Activated CD4-positive, alpha-beta T cell treated with anti-CD3 and anti-CD28 coated beads for 1 hour (primary cell): ENCODE measurements around the gene CFAP54.
"Not testable (repeated sequence)": the region's sequence is repeated elsewhere in the genome, so short reads cannot be mapped to it uniquely, and the experiment has no call there.

Experiments
- DNase-seq: peaks from one replicate; pipeline ENCODE4 v3.0.0-alpha.2; 2020

Gene CFAP54

DNA sequence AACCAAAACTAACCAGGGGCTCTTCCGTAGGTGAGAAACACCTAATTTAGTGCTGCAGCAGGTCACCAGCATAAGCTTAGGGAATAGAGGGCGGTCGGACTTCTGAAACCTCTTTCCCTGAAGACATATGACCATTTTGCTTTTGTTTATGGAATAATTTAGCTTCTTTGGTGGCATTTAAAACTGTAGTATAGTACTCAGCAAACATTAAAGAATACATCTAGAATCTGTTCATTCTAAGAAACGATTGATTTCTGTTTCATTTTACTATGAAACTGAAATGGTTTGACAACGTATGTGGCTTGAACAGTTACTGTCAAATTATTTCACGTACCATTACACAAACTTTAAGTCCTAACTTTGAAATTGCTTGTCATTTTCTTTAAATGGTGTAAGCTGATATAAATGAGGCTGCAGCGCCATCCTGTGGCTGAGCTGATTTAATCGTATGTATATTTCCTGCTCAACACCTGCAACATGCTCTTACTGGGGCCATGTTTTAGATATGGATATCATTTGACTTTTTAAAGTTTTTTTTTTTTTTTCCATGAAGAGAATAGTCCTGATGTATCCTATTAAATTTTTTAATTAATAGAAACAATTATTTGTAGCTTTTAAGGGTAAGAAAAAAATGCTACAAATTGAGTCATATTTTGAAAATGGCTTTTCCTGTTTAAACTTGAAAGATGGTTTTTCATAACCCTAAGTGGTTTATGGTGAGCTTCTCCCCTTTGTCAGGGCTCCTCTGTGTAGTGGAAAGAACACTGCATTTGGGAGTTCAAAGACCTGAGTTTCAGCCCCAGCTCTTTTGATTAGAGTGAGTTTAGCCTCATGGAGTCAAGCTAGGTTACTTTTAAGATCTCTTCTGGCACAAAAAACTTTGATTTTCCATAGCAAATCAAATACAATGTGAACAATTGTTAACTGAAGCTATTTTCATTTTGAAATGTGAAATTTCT lies 27.4 kb downstream of the CFAP54 start:
- peak; percentile 75 for DNase-seq

DNA sequence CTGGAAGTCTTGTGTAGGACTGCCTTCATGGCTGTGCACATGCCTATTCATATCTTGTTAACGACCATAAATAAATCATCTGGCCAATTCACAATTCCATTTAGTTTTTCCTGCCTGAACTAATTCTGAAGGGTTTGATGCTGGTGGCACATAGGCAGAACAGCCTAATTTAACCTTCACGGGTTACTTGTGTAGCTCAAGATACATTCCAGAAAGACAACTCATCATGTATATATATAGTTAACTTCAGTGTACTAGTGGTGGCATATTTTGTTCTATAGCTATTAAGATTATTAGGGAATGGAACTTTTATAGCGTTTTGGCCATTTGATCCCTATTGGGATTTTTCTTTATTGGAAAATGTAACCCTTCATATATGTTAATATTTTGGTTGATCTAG lies 31.4 kb downstream of the CFAP54 start:
- no peak for DNase-seq

DNA sequence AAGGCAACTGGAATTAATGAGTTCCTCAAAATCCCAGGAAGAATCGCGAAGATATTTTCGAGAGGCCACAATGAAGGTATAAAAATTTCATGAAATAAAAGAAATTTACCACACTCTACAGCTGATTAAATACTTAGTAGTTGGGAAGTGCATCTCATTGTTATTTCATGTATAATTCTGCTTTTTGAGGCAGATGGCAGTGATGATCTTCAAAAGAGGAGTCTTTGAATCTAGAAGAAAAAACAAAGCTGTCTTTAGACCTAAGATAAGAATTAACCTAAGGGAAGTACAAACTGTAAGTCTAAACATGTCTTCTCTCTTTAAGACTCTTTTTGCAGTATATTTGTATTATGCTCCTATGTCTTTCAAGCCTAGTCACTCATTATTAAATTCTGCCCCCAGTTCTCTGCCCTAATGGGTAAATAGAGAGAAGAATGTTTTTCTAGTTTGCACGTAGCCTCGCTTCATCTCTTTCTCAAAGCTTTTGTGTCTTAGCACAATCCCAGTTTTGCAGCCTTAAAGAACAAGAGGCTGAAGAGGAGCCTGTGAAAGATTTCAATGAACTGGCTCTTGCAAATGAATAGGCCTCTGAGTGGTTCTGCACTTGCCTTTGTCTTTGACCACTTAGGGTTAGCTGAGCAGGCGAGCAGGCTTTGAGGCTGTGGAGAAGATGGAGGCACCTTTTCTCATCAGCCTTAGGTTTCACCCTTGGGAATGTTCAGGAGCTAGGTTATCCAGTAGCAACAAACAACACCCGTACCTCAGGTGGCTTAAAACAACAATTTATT lies 32.7 kb downstream of the CFAP54 start:
- no peak for DNase-seq

DNA sequence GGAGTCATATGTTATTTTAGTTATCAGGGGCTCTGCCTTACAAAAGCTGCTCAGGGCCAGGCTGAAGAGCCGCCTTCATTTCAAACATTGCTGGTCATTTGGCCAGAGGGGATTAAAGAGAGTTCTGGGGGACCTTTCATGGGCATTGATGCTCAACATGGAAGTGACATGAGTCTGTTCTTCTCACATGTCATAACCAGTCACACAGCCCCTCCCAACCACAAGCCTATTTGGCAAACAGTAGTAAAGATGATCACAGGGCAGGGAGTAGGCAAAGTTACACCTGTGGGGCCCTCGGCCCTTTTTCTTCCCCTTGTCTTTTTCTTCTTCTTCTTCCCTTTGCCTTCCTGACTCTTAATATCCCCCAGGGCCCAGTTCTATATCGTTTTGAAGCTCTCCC lies 33.3 kb downstream of the CFAP54 start:
- no peak for DNase-seq

DNA sequence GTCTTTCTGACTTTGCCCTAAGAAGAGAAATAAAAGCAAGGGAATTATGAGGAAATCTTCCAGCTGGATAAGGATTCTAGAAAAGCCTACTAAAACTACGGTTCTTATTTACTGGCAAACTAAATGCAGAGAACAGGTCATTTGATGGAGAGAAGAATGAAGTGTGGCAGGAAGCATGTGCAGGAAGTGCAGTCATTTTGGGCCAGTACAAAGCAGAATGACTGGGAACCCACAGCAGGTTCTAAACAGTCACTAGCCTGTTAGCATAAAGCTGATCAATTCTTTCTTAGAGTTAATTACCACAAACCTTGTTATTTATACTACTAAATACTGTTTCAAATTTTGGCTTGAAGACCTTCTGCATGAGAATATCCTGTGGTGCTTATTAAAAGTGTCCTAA lies 36.7 kb downstream of the CFAP54 start:
- no peak for DNase-seq

DNA sequence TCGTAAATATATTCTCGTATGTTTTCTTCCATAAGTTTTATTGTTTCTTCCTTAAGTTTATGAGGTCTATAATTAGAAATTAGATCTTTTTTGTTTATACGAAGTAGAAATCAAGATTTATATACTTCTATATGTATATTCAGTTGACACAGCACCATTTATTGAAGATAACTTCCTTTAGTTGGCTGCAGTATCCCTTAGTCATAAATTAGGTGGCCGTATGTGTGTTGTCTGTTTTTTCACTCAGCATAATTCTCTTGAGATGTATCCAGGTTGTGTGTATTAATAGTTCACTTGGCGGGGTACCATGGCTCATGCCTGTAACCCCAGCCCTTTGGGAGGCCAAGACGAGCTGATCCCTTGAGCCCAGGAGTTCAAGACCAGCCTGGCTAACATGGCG lies 40.5 kb downstream of the CFAP54 start:
- DNase-seq = no peak

DNA sequence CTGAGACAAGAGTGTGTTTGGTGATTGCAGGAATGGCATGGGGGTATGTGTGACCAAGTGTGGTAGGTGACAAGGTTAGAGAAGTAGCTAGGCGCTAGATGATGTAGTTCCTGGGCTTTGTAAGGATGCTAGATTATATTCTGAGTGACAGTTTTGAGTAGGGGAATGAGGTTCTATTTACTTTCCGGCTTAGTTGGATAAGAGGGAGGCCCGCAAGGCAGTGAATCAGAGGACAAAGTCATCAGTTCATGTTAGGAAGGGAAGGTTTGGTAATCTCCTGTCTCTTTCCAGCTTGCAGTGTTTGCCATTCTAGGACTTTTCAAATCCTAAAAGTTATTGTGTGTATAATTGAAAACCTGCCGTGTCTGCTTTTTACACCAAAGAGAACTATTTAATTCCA lies 45.0 kb downstream of the CFAP54 start:
- DNase-seq = no peak

DNA sequence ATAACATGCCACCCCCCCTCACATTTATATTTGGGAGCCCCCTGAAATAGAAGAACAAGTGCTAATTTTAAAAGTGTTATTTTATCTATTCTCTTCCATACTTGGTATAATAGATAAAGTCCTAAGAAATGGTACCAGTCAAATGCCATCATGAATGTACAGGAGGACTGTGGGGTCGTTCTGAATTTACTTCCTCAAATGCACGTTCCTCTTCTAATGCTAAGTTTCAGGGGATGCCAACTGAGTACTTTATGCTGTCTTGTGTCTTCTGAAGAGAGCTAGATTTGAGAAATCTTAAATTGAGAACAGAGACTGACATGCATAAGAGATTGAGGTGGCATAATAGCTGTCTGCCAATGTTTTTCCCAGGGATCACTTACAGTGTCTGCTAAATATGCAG lies 59.0 kb downstream of the CFAP54 start:
- DNase-seq = no peak

DNA sequence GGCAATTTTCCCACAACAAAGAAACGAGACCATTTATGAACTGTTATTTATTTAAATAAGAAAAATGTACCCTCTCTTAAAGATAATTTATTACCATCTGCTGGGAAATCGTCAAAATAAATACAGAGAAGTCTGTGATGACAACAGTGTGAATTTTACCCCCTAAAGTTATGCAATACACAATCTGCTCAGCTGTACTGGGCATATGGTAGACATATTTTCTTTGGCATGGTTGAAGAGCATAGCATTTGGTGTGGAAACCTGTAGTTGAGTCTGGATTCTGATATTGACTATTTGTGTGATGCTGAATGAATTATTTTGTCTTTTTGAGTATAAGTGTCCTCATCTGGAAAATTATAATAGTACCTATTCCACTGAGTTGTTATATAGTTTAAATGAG lies 60.0 kb downstream of the CFAP54 start:
- no peak for DNase-seq

DNA sequence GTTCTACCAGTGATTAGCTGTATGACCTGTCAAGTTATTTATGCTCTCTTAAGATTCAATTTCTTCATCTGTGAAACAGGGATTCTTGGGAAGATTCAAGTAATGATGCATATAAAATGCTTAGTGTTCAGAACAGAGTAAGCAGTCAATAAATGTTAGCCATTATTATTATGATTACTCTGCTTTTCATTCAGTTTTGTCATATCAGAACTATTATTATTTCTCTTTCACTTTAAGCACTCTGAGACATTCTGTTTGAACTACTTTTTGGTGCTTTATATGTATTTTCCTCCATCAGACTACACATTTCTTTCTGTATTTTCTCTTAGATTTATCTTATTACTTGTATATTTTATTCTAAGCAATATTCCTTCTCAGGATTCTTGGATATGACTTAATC lies 81.2 kb downstream of the CFAP54 start:
- DNase-seq = no peak

DNA sequence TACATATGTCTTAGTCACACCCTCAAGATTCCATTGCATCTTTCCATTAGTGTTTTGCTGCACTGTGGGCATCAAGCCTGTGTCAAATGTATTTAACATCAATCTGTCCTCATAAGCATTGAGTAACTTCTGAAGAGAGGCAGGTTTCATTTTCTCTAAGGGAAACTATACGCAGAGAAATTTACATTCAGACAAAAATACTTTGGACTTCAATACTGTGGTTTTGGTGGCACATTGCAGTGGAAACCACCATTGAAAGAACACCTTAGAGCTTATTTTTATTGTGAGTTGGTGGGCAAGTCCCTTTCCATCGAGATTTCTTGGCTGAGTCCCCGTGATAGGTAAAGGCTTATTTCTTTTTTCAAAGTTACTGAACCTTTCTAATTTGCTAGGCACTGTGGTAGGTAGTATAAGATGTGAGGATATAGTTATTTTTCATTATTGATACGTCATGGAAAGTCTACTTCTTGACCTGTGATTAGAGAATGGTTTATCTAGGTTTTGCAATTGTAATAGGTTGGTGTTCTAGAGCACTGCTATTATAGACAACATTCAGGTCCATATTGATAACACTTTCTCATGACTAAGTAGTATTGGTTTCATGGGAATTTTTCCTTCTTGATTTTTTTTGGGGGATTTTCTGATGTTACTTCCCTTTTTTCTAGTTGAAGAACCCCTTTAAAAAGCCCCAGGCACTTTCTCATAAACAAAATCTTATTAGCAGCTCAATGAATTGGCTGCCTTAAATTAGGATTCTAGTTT lies 81.9 kb downstream of the CFAP54 start:
- no peak for DNase-seq

DNA sequence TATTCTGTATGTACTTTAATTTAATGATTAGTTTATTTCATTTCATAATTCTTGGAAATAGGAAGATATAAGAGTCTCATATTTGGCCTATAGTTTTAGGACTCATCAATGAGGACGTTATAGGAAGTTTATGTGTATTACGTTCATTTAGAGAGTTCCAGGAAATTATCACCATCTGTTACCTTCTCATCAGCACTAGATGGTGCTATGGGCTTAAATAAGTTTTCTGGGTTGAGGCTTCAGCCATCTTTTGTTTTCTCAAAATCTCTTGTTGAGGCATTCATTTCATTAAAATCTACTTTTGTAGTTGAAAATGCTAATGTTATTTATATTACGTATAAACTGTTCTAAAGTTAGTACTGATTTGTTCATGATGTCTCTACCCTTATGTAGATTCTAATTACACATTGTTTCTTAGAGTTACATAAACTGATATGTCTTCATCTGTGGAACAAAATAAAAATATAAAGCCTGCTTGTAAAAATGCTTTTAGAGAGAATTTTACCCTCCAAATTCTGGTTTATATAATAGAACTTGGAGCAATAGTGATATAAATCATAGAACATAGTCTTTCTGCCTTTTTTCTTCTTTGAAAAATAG lies 89.2 kb downstream of the CFAP54 start:
- DNase-seq = no peak

DNA sequence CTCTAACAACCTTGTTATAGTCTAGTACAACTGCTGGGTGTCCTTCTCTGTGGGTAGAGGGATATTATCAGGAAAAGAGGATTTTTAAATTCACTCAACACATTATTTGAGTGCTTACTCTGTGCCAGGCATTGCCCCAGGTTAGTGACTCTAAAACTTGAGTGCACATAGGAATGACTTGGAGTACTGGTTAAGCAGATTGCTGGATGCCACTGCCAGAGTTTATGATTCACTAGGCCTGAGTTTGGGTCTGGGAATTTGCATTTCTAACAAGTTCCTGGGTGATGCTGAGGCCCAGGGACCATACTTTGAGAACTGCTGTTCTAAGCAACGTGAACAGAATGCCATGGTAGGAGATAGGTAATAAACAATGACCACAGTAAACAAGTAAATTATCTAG lies 96.6 kb downstream of the CFAP54 start:
- DNase-seq = no peak

DNA sequence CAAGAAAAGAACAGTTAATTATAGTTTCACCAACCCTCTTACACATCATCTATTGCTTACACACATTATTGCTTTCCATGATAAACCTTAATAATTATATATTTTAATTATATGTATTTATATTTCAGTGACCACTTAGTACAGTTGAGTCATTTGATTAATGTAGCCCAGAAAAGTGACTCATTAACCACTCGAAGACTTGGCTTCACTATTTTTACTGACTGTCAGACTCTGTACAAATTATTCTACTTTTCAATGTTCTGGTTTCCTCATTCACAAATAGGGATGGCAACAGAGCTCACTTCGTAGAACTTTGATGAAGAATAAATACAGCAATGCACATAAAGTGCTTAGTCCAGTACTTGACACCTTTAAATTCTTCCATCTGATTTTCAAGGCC lies 98.3 kb downstream of the CFAP54 start:
- DNase-seq = no peak

DNA sequence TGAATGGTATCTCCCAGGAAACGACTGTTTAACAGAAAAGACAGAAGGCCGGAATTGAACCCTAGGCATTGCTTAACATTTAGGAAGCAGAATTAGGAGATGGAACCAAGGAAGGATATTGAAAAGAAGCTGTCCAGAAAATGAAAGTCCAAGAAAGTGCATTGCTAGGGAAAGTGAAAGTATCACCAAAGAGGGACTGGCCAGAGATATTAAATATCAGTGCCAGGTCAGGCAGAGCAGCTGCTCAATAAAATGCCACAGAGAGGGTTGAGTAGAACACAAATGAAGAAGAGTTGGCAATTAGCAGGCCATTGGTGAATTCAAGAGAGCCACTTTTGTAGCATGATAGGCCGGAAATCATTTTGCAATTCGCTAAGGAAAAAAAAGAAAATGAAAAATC lies 101.6 kb downstream of the CFAP54 start:
- DNase-seq = no peak

DNA sequence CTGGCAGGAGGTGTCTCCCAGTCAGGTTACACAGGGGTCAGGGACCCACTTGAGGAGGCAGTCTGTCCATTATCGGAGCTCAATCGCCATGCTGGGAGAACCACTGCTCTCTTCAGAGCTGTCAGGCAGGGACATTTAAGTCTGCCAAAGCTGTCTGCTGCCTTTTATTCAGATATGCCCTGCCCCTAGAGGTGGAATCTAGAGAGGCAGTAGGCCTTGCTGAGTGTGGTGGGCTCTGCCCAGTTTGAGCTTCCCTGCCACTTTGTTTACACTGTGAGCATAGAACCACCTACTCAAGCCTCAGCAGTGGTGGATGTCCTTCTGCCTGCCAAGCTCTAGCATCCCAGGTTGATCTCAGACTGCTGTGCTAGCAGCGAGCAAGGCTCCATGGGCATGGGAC lies 115.0 kb downstream of the CFAP54 start:
- not testable (repeated sequence) for DNase-seq

DNA sequence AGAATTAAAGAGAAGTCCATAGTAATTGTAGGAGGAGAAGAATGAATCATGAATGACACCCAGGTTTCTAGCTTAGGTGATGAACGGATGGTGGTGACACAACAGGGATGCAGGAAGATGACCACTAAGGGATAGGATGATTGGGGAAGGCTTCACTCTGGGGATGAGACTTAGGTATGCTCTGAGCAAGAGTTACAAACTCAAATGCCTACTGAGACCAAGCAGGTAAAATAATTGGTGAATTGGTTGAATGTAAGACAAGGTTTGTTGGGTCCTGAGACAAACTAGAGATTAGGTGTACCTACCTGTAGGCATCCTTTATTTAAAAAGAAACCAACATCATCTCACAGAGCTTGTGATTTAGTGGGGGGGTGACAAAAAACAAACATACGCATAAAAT lies 116.3 kb downstream of the CFAP54 start:
- DNase-seq = no peak

DNA sequence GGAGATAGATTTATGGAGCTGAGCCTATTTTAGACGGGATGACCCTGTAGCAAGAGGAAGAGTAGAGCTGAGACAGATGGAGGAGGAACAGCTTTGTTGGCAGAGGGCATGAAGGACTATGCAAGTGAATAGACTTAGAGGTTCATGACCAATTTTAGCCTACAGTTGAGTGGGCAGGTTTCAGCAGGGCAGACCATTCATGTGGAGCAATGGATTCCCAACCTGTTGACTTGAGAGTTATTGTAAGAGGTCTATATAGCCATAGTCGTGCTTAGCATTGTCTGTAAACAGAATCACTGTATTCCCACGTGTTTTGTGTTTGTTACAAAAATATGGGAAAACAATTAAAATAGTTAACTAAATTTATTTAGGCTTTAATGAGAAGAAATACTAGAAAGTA lies 116.8 kb downstream of the CFAP54 start:
- no peak for DNase-seq

DNA sequence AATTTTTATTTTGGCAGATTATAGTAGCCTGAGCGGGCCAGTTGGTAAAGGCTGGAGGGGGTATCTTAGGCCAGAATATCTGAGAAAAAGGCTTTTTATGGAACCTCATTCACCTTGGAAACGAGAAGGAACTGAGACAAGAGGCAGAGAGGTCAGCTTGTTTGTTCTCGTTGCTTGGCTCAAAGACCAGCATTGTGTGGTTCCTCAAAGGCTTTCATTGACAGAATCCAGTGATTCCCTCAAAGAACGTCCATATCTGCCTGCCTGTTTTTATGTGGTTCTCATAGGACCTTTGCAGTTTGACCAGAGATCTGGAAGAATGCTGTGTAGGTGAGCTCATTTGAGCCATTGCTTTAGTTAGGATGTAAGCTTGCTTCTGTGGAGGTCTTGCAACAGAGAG lies 117.3 kb downstream of the CFAP54 start:
- no peak for DNase-seq

DNA sequence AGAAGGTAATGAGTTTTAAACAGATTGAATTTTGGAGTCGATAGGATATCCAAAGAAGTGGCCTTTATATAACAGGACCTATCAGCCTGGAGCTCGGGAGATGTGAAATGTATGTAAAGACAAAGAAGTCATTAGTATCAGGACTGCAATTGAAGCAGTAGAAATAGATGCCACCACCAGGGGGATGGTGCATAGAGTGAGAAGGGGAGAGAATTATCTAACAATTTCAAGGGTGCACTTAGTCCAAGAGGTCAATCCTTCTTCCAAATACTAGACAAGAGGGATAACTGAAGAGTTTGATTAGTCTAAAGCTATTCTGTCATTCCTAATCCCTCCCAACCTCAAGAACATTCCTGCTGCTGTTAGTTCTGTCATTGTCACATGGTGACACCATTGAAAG lies 127.8 kb downstream of the CFAP54 start:
- DNase-seq = no peak

DNA sequence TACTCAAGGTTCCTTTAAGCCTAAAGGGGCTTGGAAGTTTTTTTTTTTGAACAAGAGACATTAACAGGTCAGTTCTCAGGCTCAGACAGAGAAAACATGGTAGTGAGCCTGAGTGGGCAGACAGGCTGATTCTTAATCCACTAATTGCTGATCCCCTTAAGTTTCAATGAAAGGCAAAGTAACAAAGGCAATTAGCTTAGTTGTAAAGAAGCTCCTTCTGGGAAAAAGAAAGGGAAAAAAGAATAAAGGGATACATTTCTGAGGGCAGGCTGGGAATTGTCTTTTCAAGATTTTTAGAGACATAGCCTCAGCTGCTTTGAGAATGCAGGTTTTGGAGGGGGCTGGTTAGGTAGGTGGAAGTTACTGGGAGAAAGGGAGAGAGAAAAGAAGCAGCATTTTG lies 133.8 kb downstream of the CFAP54 start:
- DNase-seq = no peak

DNA sequence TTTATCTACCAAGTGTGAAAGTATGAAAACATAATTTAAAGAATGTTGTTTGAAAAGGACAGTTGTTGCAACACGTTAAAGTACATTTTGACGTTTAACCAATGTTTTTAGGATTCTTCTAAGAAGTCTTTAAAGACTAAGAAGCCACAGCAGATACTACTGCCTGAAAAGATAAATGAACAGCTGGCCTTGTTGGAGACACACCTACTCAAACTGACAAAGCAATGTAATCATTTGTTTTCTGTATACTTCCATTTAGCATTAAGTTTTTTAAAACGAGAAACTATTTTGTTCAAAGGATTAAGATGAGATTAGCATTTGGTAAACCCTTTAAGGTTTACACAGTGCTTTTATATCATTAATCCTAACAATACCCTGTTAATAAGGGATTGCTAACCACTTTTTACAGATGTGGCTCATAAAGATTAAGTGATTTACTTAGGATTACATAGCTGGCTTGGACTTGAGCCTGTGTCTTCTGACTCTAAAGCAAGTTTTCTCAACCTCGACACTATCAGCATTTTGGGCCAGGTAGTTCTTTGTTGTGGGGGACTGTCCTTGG lies 134.4 kb downstream of the CFAP54 start:
- no peak for DNase-seq

DNA sequence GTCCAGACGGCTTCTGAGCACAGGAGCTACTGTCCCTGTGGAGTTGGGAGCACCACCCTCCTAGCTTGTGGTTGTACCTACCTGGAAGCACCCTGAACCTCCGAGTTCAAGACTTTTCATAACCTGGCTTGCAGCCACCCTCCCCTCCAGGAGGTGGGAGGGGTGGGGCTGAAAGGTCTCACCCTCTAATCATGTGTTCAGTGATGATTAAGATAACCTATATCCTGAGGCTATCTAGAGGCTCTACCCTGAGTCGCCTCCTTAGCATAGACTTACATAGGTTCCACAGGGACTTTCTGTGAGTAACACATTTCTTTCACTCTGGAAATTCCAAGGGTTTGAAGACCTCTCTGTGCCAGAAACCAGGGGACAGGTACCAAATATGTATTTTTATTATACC lies 146.5 kb downstream of the CFAP54 start:
- DNase-seq = no peak
